ELR (cell line): ENCODE results near the gene RAN.
A peak's percentile ranks its signal among the peaks of the same experiment; 100 is the strongest.
"Not testable (repeated sequence)": the region's sequence is repeated elsewhere in the genome, so short reads cannot be mapped to it uniquely, and the experiment has no call there.

Experiments used
- DNase-seq: peaks from one replicate; pipeline ENCODE4 v3.0.0-alpha.2; 2015; ENCODE audit warnings: low read depth

Gene RAN

DNA sequence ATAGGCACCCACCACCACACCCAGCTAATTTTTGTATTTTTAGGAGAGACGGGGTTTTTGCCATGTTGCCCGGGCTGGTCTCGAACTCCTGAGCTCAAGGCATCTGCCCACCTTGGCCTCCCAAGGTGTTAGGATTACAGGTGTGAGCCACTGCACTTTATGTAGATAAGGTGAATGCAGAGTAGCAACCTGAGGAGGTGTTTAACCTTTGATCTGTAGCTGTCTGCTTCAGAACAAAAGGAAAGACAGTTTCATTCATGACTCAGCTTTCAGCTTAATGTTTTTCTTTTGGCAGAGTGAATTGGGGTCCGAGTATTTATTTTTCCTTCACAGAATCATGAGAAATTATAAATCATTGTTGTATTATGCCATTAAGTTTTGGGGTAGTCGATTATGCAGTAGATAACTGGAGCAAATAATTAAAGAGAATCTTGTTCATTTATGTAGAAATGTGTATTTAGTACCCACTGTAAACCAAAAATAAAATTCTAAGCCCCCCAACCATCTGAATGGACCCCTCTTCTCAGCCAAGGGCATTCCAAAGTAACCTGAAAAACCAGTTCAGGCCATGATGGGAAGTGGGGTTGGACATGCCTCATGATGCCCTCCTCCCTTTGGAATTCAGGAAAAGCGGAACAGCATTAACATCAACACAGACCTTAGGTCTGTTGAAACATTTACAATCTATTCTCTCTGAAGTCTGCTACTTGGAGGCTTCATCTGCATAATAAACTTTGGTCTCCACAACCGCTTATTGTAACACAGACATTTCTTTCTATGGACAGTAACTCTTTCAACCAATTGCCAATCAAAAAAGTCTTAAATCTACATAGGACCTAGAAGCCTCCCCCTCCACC is 22.1 kb upstream of the RAN start:
- no peak for DNase-seq

DNA sequence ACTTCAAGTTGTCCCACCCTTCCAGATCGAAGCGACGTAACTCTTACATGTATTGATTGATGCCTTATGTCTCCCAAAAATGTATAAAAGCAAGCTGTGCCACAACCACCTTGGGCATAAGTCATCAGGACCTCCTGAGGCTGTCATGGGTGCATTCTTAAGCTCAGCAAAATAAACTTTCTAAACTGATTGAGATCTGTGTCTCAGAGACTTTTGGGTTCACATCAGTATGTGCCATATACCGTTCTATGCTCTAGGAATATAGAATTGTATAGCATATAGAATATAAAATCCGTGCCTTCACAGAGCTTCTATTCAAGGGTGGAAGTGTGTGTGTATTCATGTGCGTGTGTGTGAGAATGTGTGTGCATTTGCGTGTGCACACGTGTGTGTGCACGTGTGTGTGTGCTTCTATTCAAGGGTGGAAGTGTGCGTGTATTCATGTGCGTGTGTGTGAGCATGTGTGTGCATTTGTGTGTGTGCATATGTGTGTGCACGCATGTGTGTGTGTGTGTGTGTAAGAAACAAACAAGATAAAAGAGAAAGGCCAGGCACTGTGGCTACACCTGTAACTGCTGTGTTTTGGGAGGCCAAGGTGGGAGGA is 21.3 kb upstream of the RAN start:
- DNase-seq = no peak

GRCh38 chr12:130856088-130856487 is 15.8 kb upstream of the RAN start:
- DNase-seq = no peak

DNA sequence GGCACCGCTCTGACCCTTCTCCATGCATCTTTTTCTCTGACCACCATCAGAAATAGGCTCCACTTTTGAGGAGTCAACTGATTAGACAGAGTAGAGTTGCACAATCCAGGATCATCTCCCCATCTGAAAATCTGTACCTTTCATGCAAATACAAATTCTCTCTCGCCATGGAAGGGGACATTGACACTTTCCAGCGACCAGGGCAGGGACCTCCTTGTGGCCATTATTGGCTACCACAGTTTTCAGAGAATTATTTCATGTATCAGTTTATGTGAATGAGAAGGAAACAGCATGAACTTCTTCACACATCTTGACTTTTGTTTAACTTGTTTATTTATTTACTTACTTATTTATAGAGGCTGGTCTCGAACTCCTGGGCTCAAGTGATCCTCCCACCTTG is 13.8 kb upstream of the RAN start:
- DNase-seq = no peak

GRCh38 chr12:130859161-130859560 is 12.7 kb upstream of the RAN start:
- no peak for DNase-seq

GRCh38 chr12:130860311-130860710 is 11.6 kb upstream of the RAN start:
- no peak for DNase-seq

DNA sequence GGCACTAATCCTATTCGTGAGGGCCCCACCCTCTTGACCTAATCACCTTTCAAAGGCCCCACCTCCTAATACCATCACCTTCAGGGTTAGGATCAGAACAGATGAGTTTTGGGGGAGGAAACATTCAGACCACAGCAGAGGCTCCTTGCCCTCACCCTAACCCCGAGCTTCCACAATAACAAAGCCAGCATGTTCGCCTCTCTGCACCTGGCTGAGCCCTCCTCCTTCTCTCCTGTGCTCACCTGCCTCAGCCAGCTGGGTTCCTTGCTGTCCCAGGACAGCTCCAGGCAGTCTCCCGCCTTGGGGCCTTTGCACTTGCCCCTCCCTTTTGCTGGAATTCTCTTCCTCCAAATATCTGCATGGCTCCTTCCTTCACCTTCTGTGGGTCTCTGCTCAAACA is 9.7 kb upstream of the RAN start:
- no peak for DNase-seq

DNA sequence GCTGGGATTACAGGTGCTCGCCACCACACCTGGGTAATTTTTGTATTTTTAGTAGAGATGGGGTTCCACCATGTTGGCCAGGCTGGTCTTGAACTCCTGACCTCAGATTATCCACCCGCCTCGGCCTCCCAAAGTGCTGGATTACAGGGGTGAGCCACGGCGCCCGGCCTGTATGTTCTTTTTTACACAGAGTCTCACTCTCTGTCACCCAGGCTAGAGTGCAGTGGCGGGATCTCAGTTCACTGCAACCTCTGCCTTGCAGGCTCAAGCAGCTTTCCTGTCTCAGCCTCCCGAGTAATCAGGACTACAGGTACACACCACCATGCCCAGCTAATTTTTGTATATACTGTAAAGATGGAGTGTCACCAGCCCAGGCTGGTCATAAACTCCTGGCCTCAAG is 9.1 kb upstream of the RAN start:
- DNase-seq = not testable (repeated sequence)

GRCh38 chr12:130863298-130863697 is 8.6 kb upstream of the RAN start:
- DNase-seq = no peak

- DNase-seq = no peak
These were observed 3.5 kb upstream of the RAN start for GRCh38 chr12:130868412-130868811.

GRCh38 chr12:130870442-130871285 is 1.2 kb upstream of the RAN start:
- DNase-seq = peak; percentile 85

GRCh38 chr12:130872179-130873096 is 572 bp downstream of the RAN start:
- peak; percentile 35 for DNase-seq

- DNase-seq = peak; percentile 32
These were observed 1.4 kb downstream of the RAN start for GRCh38 chr12:130873106-130873795.

DNA sequence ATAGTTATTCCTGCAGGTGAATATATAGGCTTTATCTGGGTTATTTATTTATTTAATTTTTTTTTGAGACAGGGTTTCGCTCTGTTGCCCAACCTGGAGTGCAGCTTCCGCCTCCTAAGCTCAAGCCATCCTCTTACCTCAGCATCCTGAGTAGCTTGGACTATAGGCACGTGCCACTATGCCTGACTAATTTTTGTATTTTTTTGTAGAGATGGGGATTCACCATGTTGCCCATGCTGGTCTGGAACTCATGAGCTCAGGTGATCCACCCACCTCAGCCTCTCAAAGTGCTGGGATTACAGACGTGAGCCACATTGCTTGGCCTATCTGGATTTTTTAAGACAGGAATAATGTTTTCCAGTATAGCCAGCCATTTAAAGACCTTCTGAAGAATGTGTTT is 2.0 kb downstream of the RAN start:
- no peak for DNase-seq

DNA sequence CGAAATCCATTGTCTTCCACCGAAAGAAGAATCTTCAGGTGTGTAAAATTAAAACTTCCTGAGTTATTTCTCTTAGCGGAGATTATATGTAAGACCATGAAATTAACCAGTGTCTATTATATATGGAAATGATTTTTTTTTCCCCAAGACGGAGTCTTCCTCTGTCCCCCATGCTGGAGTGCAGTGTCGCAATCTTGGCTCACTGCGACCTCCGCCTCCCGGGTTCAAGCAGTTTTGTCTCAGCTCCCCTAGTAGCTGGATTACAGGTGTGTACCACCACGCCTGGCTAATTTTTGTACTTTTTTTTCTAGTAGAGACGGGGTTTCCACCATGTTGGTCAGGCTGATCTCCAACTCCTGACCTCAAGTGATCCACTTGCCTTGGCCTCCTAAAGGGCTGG is 2.8 kb downstream of the RAN start:
- DNase-seq = no peak

GRCh38 chr12:130875193-130875592 is 3.3 kb downstream of the RAN start:
- DNase-seq = no peak

GRCh38 chr12:130875708-130876107 is 3.8 kb downstream of the RAN start:
- not testable (repeated sequence) for DNase-seq

GRCh38 chr12:130876297-130876696 is 4.4 kb downstream of the RAN start:
- DNase-seq = no peak

GRCh38 chr12:130876758-130877157 is 4.9 kb downstream of the RAN start:
- peak; percentile 22 for DNase-seq

DNA sequence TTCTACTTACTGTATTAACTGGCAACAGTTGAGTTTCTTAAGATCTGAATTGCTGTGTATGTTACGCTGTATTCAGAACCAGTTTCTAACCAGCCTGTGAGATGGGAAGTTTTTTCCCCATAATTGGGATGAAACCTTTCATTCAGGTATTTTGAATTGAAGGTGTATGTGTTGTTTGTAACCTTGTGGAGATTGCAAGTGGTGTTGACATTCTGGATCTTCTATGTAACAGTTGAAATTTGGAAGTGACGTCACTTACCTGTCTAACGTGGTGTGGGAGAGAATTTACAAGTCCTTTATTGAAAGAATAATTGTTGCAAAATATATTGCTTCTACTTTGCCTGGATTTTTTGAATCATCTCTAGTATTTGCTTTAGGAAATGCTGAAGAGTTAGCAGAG is 5.5 kb downstream of the RAN start:
- no peak for DNase-seq
